Testis (tissue), 3 donors: ENCODE measurements around the gene SCFD2. TPM values are rescaled to one million over a fixed set of nuclear protein-coding genes. Genes with fewer than 3 reads are reported as not detected.
"Not testable (repeated sequence)": the region's sequence is repeated elsewhere in the genome, so short reads cannot be mapped to it uniquely, and the experiment has no call there.

Experiments used
- DNase-seq: peaks from one replicate; pipeline ENCODE4 v3.0.0-alpha.2; 2019
- H3K27ac ChIP-seq, 2 donors: fragments of 200-600 bp; sonication (generic); one replicate each; pipeline ENCODE4 v1.5.1; 2019
- H3K27me3 ChIP-seq: fragments of 200-600 bp; sonication (generic); one replicate; pipeline ENCODE4 v1.5.1; 2019
- H3K36me3 ChIP-seq: fragments of 200-600 bp; sonication (generic); one replicate; pipeline ENCODE4 v1.5.1; 2017; ENCODE audit warnings: low read depth; ENCODE audit errors: missing control alignments
- H3K4me1 ChIP-seq: fragments of 200-600 bp; sonication (generic); one replicate; pipeline ENCODE4 v1.5.1; 2019
- H3K4me3 ChIP-seq, 2 donors: fragments of 200-600 bp; sonication (generic); one replicate each; pipeline ENCODE4 v1.5.1; 2017 to 2019
- H3K9me3 ChIP-seq: fragments of 200-600 bp; sonication (generic); one replicate; pipeline ENCODE4 v1.5.1; 2017
- CTCF ChIP-seq, 3 experiments: fragments of 450-650 bp in 2 of 3; fragments of 200-600 bp in 1 of 3; sonication (generic) in 1 of 3; IDR thresholded peaks; one replicate each; pipeline ENCODE4 v1.5.1; 2016 to 2019; ENCODE audit warnings: antibody characterized with exemption in 3 of 3, mild to moderate bottlenecking in 2 of 3, moderate library complexity in 1 of 3
- POLR2A ChIP-seq: fragments of 450-650 bp; IDR thresholded peaks from one replicate; pipeline ENCODE4 v1.6.1; 2017; ENCODE audit warnings: antibody characterized with exemption, mild to moderate bottlenecking, moderate library complexity
- WGBS, 2 donors: methylation state at CpG; one replicate each; pipeline ENCODE4 v1.1.5; 2018; 5-methylcytosine and 5-hydroxymethylcytosine counted together
- intact Hi-C: fragments of 100-400 bp; cut with DNase I; formaldehyde crosslinking; loops from one replicate; pipeline ENCODE4 v1.15.1; 2023; ENCODE audit warnings: low total_unique reads
- polyA plus RNA-seq: library from polyadenylated mRNA; stranded (reverse); fragments of 350-450 nt; fragmentation: Illumina TruSeq; extraction: RNeasy Lipid Tissue Mini Kit (QIAGEN cat#74804); gene quantifications from one replicate; pipeline ENCODE4 v1.2.3, GENCODE V29; 2014; ENCODE audit warnings: low read depth, low replicate concordance; ENCODE audit not compliant: insufficient read depth
- total RNA-seq, 2 donors: library from RNA; depleted of rRNA; stranded (reverse); fragments of >200 nt; gene quantifications; one replicate each; pipeline ENCODE4 v1.2.3, GENCODE V29; 2016

The SCFD2 gene
- total and polyA plus RNA-seq, 3 donors from 2014 or later, result 6.0 to 24.5 (median 21.3) TPM

- Histone ChIP-seq H3K27me3 (no peaks in the 10 kb centered on the region), H3K27ac (peak overlapping the region; percentile 63 to 75)
- WGBS, 2 donors, result 37 to 51% methylated on average over 6 of the region's 6 CpGs
Observed at GRCh38 chr4:52993771-52994170, 372.1 kb downstream of the SCFD2 start.

GRCh38 chr4:52992551-52992950 lies 373.3 kb downstream of the SCFD2 start:
- H3K4me1 ChIP-seq, result peaks cover 49% of the 10 kb centered on the region
- H3K9me3 ChIP-seq, intact Hi-C loops, H3K4me3 ChIP-seq, H3K27ac ChIP-seq, DNase-seq, H3K27me3 ChIP-seq, H3K36me3 ChIP-seq: not testable (repeated sequence)
- WGBS, 2 donors, result 70 to 91% methylated on average over 2 to 27 of the region's 27 CpGs

More at GRCh38 chr4:52993771-52994170, 372.1 kb downstream of the SCFD2 start:
- TF ChIP-seq CTCF (IDR thresholded peaks at IDR 0.05) (no peak), POLR2A (no peak)
- H3K9me3 ChIP-seq, result no peaks in the 10 kb centered on the region
- H3K4me1 ChIP-seq, result peaks cover 52% of the 10 kb centered on the region
- no peak overlapping the region for H3K4me3 ChIP-seq
- H3K36me3 ChIP-seq, result no peaks in the 10 kb centered on the region
- intact Hi-C loops, result no loop called here
- no peak for DNase-seq

GRCh38 chr4:52991472-52991871 lies 374.4 kb downstream of the SCFD2 start:
- TF ChIP-seq CTCF (IDR thresholded peaks at IDR 0.05), result no peak
- TF ChIP-seq POLR2A, result no peak
- Histone ChIP-seq H3K9me3 (no peaks in the 10 kb centered on the region), H3K27me3 (no peaks in the 10 kb centered on the region), H3K27ac (no peak overlapping the region), H3K36me3 (no peaks in the 10 kb centered on the region), H3K4me1 (peaks cover 47% of the 10 kb centered on the region), H3K4me3 (no peak overlapping the region)
- intact Hi-C loops, result no loop called here
- DNase-seq, result no peak

- no peaks in the 10 kb centered on the region for H3K27me3 ChIP-seq
- no peak overlapping the region for H3K27ac ChIP-seq
- no peaks in the 10 kb centered on the region for H3K9me3 ChIP-seq
- WGBS, 2 donors, result 90 to 95% methylated on average over 1 of the region's 1 CpG
- H3K4me3 ChIP-seq, result no peak overlapping the region
- no peaks in the 10 kb centered on the region for H3K36me3 ChIP-seq
- peaks cover 40% of the 10 kb centered on the region for H3K4me1 ChIP-seq
- DNase-seq, result no peak
- TF ChIP-seq POLR2A (no peak), CTCF (IDR thresholded peaks at IDR 0.05) (no peak)
- intact Hi-C loops, result no loop called here
Observed at GRCh38 chr4:52990706-52991105, 375.2 kb downstream of the SCFD2 start.

- no peaks in the 10 kb centered on the region for H3K9me3 ChIP-seq
- H3K4me3 ChIP-seq, result no peak overlapping the region
- no peaks in the 10 kb centered on the region for H3K27me3 ChIP-seq
- TF ChIP-seq CTCF (IDR thresholded peaks at IDR 0.05) (no peak), POLR2A (no peak)
- H3K27ac ChIP-seq, result no peak overlapping the region
- no peaks in the 10 kb centered on the region for H3K36me3 ChIP-seq
- WGBS, 2 donors, result 27 to 46% methylated on average over 3 of the region's 3 CpGs
- DNase-seq, result no peak
- peaks cover 33% of the 10 kb centered on the region for H3K4me1 ChIP-seq
- intact Hi-C loops, result loop anchor here (10.0 kb wide), 1 partner anchor 615 kb away; no protein-coding TSS in a partner anchor
Observed at GRCh38 chr4:52989865-52990264, 376.0 kb downstream of the SCFD2 start.
